Limb (tissue), 2 donors: Measurements from ENCODE around the gene ERO1B.

Experiments used
- DNase-seq, 2 donors: peaks; one replicate each; pipeline ENCODE4 v3.0.0-alpha.2; 2016; ENCODE audit errors: extremely low spot score in 2 of 2

ERO1B gene

DNA sequence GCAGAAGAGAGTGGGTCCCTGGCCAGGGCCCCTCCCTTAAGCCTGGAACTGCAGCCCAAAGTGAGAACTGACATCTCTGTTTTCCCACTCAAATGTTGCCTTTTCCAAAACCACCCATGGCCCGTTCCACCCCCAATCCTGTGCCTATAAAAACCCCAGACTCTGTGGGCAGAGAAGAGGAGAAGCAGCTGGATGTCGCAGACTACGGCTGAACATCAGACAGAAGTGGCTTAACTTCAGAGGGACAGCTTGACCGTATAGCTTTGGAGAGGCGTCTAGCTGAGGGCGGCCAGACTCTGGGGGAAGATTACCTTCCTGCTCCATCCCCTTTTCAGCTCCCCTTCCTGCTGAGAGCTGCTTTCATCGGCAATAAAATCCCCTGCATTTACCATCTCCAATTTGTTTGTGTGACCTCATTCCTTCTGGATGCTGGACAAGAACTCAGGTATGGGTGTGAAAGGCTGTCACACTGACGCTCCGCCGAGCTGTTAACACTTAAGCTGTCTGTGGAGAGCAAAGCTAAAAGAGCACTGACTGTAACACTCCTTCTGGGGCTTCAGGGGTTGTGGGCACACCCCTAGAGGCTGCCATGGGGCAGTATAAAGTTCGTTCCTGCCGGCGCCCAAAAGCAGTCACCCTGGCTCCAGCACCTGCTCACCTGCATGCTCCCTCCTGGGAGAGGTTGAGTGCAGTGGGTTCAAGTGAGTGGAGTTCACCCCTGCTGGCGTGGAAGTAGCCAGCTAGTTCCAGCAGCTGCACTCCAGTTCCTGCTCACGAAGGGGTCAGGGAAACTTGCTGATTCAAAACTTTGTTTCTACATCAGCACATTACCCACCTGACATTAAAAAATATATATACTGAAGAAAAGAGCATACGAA, 19.6 kb upstream of the ERO1B start:
- no peak for DNase-seq

DNA sequence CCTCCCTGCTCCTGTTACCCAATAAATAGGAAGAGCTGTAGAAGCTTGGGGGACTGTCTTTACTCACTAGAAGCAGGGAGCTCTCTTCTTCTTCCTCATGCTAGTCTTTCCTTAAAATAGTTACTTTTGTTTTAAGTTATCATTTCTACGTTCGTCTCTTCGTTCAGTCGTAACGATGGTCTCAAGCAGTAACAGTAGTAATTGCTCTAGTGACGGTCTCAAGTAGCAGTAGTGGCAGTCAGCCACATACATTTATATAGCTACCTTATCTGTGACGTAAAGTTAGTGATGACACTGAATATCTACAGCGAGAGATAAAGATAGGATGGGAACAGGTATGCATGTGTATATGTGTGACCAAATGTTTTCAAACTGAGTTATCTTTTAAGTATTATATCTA, 15.4 kb upstream of the ERO1B start:
- no peak for DNase-seq

DNA sequence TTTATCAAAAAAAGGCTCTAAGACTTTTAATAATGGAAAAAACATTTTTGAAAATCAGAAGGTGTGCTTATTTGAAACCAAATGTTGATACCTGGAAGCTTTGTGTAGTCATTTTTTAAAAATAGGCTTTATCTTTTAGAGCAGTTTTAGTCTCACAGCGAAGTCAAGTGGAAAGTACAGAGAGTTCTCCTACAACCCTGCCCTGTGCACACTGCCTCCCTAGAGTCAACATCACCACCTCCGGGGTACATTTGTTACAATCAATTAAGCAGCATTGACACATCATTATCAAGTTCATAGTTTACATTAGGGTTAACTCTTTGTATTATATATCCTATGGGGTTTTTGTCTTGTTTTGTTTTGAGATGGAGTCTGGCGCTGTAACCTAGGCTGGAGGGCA, 10.7 kb upstream of the ERO1B start:
- DNase-seq = no peak

DNA sequence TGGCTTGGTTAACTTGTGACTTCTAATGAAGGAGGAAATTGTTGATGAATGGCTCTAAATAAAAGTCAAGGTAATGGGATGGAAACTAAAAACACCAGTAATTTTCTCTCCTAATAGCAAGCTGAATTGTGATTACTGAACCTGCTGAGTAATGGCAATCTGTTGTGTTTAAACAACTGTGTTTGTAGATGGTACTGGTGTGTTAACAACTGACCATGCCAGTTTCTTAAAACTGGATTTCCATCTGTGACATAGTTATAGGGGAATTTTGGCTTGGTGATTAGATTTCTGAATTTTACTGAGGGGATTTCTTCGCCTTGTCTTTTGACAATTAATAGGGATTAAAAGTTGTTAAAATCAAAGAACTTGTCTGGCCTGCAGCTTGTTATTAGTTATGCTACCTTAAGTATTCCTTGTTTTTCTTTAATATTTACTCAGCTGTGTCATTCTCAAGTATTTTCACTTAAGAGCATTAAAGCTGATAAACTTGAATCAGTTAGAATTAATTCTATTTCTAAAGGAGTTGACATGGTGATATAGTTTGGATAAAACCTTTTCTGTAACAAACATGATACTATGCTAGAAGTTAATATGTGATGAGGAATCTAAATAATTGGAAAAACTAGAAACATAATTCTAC, 7.9 kb upstream of the ERO1B start:
- no peak for DNase-seq

DNA sequence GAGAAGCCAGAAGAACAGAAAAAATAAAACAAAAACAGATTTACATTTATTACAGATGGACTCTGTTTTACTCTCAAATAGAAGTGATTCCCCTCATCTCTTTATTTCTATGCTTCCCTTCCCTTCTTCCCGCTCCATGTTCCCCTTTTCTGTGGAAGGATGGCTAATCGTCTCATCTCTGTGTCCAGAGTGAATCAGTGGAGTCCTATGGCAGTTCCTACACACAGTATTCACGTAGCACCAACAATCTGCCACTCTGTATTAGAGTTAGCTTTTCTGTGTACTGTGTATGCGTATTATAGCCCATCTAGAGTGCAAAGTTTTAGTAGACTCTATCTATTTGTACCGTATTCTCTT, 6.8 kb upstream of the ERO1B start:
- DNase-seq = no peak

DNA sequence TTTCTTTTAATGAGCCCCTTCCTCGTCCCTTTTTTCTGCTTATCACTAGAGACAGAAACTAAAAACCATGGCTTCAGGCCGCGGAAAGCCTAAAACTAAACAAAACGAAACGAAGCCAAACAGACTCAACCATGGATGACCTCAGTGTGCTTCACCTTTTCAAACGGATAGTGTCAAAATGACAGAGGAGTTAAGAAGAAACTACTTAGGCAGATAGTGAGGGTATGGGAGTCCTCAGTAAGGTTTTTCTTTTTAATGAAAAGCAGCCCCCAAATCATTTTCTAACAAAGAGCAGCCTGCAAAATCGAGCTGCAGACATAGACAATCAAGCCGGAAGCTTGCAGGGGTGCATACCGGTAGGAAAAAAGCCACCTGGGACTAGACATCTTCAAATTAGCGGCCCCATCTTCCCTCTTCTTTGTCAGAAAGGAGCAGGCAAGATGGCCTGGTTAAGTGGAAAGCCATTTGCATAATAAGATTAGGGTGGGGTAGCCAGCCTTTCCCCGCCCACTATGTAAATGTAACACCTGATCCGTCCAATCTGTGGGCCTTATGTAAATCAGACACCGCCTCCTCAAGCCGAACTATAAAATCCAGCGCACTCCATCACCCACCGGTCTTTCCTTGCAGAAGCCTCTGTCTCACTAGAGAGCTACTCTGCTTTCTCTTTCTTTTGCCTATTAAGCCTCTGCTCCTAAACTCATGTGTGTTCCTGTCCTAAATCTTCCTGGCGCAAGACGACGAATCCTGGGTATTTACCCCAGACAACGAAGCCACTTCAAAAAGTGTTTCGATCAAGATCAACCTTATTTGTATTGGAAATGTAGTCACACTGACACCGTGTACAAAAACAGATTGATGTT, 6.2 kb upstream of the ERO1B start:
- no peak for DNase-seq

DNA sequence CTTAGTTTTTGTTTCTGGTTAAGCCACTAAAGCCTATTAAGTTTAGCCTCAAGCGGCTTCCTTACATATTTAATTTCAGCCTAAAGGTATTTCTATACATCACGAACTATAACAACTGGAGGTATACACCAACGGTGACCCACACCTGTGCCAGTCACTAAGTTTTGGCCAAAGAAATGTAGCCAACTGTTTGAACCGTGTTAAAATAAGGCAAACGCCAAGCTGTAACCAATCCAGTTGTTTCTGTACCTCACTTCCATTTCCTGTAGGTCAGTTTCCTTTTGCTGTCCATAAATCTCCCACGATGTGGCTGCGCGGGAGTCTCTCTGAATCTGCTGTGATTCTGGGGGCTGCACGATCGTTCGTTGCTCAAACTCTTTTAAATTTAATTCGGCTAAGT, 5.6 kb upstream of the ERO1B start:
- DNase-seq = no peak

DNA sequence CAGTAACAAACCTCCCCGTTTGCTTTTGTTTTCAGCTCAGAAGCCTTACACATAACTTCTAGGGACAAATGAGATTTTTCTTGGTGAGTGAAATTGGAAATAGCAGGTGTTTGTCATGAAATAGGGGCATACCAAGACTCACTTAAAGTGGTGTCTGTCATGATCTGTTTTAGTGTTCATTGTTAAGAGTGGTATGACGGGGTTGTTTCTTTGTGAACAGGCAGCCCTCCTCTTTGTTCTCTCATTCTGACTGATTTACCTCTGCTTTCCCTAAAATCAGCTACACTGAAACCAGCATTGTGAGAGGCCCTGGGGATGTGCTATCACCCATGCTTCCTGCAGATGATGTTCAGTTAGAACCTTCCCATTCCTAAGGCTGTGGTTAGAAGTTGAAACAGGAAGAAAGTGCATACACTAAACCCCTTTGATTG, 2.5 kb upstream of the ERO1B start:
- no peak for DNase-seq

DNA sequence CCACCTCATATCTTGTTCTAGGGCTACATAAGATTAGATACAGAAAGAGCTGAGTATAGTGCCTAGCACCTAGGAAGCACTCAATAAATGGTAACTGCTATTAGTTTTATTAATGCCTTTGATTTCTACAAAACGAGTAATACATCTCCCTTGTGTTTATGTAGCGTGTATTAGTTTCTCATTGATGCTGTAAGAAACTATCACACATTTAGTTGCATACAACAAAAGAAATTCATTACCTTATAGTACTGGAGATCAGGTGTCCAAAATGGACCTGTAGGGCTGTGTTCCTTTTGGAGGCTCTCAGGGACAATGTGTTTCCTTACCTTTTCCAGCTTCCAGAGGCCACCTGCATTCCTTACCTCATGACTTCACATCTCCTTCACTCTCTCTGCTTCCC, 961 bp upstream of the ERO1B start:
- no peak for DNase-seq

DNA sequence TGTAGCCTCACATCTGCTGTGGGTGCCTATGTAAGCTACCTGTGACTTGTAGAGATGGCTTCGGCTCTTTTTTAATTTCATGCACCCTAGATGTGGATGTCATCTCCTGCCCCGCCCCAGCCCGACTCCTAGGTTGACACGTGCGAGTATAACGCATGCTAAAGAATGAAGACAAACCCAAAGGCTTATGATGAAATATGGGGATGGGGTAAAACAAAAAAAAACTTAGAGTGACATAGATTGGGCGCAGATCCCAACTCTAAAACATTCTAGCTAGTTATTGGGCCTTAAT, 613 bp upstream of the ERO1B start:
- no peak for DNase-seq

DNA sequence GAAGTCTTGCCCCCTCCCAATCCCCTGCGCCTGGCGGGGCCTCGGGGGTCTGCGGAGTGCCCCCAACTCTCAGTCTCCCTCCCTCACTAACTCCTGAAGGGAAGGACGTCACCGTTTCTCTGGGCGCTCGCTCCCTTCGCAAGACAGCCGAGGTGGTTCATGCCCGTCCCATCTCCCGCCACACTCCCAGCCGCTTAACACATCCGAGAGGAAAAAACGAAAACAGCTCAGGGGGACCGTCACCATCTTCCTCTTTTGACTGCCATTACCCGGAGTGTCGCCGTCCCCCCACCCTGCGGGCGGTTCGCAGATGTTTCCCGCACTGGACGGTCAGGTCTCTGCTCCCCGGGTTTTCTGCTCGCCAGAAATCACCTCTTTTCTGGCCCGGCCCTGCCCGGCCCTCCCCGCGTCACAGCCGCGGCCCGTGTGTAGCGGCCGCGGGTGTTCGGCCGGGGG, 532 bp downstream of the ERO1B start:
- peak; percentile 17 to 68 for DNase-seq

DNA sequence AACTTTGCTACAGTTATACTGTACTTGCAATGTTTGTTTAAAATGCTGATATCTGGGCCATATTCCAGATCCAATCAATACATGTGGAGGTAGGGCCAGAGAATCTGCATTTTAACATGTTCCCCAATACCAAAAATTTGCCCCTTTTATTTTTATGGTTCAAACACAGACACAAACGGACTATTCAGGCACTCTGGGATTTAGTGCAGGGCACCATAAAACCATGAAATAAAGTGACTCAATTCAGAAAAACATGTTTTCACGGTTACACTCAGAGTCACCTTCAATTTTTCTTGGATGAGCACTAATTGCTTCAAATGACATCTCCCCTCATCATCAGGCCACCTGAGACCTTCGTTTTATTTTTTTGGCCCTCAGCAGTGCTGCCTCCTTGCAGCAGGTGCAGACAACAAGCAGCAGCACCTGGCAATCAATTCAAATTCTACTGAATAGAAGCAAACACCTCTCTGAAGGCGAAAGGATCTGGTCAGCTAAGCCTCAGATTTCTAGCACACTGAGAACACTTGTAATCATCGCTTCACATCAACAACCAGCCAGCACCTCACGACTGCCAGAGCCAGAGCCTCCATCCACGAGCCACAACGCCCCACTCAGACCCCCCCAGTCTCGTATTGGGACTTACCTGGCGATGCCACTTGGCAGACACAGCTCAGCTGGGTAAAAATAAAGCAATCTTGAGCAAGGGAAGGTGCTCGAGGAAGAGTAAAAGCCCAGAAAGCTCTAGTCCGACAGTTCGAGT, 1.1 kb downstream of the ERO1B start:
- no peak for DNase-seq

DNA sequence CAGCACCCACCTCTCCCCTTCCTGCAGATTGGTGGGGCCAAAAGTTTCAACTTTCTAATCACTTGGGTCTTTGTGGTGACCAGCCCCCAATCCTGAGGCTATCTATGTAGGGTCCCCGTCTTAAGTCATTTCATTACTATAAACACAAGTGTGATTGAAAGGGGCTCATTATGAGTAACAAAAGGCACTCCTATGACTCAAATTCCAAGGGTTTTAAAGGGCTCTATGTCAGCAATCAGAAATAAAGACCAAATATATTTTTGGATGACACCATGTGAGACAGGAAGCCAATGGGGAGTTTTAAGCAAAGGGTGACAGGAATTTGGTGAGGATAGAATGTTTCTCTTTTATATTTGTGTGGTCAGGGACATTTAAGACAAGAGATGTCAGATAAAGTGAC, 6.2 kb downstream of the ERO1B start:
- DNase-seq = no peak

DNA sequence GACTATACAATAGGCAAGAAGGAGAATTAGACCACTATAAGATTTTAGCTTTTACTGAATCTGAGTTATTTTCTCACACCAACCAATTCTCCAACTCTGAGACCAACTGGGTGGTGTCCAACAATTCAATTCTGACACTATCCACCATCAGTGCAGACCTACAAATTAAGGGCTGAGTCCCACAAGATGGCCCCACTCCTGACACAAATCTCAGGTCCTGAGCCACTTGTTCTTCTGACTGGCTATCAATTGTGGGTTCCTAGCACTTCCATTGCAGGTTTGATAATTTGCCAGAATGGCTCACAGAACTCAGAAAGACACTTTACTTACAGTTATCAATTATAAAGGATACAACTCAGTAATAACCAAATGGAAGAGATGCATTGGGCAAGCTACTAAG, 6.7 kb downstream of the ERO1B start:
- DNase-seq = no peak

DNA sequence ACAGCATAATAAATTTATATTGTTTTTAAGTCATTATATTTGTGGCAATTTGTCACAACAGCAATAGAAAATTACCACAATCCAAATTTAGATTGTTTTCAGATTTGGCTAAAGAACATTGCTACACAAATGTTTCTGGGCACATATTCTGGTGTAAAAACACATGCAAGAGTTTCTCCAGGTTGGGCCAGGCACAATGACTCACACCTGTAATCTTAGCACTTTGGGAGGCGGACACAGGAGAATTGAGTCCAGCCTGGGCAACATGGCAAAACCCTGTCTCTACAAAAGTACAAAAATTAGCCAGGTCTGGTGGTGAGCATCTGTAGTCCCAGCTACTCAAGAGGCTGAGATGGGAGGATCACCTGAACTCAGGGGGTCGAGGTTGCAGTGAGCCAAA, 8.4 kb downstream of the ERO1B start:
- DNase-seq = no peak

DNA sequence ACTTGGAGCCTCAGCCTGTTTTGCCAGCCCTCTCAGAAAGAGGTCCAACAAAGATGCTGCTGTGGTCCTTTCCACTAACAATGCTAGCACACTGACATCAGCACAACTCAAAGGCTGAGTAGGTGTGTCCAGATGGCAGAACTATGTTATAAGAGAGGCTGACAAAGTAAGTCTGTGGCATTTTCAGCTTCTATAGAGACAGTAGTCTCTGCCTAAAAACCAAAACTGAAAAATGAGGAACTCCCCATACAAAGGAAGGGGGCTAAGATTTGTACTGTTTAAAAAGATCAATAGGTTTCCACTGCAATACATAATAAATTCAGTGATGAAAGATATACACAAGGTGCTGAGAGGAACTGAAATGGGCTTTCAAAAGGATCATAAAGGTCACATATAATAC, 12.3 kb downstream of the ERO1B start:
- no peak for DNase-seq

DNA sequence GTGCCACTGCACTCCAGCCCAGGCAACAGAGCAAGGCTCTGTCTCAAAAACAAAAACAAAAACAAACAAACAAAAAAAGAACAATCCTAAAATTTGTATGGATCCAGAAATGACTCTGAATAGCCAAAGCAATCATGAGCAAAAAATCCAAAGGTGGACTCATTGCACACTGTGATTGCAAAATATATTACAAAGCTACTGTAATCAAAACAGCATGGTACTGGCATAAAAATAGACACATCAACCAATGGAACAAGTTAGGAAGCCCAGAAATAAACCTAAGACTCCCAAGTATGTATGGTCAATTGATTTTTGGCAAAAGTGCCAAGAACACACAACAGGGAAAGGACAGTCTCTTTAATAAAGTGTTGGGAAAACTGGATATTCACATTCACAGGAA, 19.9 kb downstream of the ERO1B start:
- no peak for DNase-seq

DNA sequence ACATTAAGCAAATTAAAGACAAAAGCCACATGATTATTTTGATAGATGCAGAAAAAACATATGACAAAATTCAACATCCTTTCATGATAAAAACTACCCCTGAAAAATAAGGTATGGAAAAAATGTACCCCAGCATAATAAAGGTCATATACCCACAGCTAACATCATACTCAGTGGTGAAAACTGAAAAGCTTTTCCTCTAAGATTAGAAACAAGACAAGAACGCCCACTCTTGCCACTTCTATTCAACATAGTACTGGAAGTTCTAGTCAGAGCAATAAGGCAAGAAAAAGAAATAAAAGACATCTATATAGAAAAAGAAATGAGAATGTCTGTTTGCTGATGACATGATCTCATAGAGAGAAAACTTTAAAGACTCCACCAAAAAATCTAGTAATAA, 20.7 kb downstream of the ERO1B start:
- no peak for DNase-seq

DNA sequence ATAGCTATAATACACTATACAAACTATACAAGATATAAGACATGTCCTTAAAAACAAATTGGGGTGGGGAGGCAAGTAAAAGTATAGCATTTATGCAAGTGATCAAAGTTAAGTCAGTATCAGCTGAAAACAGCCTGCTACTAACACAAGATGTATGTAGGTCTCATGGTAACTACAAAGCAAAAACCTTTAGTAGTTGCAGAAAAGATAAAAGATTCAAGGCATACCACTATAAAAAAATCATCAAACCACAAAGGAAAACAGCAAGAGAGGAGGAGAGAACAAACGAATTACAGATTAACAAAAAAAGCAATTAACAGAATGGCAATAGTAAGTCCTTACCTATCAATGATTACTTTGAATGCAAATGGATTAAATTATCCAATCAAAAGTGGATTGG, 22.7 kb downstream of the ERO1B start:
- no peak for DNase-seq

DNA sequence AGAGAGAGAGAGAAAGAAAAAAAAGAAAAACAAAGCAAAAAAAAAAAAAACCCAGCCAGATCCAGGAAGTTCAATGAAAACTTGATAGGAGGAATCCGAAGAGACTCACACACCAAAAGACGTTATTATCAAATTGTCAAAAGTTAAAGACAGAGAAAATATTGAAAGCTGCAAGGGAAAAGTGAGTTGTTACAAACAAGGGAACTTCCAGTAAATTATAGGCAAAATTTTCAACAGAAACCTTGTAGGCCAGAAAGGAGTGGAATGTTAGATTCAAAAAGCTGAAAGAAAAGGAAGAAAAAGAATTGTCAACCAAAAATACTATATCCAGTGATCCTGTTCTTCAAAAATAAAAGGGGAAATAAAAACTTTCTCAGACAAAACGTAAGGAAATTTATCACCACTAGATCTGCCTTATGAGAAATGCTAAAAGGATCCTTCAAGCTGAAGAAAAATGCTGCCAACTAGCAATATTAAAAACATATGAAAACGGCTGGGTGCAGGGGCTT, 23.6 kb downstream of the ERO1B start:
- DNase-seq = no peak

DNA sequence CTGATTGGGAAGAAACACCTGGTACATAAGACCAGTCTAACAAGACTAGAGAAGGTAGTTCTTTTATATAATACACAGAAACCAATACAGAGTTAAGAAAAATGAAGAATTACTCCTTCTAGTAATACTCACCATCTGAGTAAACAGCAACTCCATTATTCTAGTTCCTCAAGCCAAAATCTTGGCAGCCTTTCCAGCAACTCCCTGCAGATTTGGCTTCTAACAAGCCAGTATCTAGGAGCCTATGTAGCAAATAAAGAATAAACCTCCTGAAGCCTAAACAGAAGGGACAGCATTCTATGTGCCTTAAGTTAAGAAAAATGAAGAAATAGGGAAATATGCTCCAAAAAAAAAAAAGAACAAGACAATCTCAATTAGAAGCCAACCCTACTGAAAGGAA, 24.5 kb downstream of the ERO1B start:
- no peak for DNase-seq
